K562 (cell line): ENCODE measurements around the gene LZTS3. TPM values are rescaled to one million over a fixed set of nuclear protein-coding genes. Genes with fewer than 3 reads are reported as not detected.

Experiments
- ATAC-seq: fragments of 200-7000 bp; cut with Tn5 transposase; 3 replicates; pipeline ENCODE4 v1.9.1; 2020; ENCODE audit warnings: moderate library complexity
- BruUV-seq: library from RNA; stranded (reverse); fragments of 400-500 nt; replicated peaks from 2 replicates; lab custom pipeline; 2021; lab: Mats Ljungman, UMichigan
- CTCF ChIA-PET: fragments of 300-600 bp; formaldehyde crosslinking; extraction: SDS; loops from one replicate; lab custom pipeline; 2021; ENCODE audit warnings: low intra/inter-chr PET ratio; lab: Yijun Ruan, JAX
- POLR2A ChIA-PET: fragments of 300-600, 350-650 bp; sonication (Branson Sonifier 250); formaldehyde crosslinking; extraction: SDS; loops from one replicate; lab custom pipeline; 2021; ENCODE audit warnings: antibody characterized with exemption, inconsistent platforms; lab: Yijun Ruan, JAX
- DNase-seq, 4 experiments: peaks; one replicate each; pipeline versions ENCODE4 v3.0.0 to v3.0.0-alpha.2; 2011 to 2018; ENCODE audit warnings: low spot score in 3 of 4, mixed read lengths in 3 of 4; ENCODE audit errors: extremely low read depth in 1 of 4
- FAIRE-seq: peaks from 2 replicates; lab custom pipeline; 2011; peaks lifted over from hg19 to GRCh38; lab: Jason Lieb, UNC
- H2AFZ ChIP-seq: 2 replicates; pipeline ENCODE4 v1.6.0; 2011; ENCODE audit warnings: low read depth, low read length, control low read depth, inconsistent platforms
- H3K27ac ChIP-seq: fragments of 200-600 bp; 3 replicates; pipeline ENCODE4 v1.8.0; 2011; ENCODE audit warnings: low read depth, mild to moderate bottlenecking, control low read depth, inconsistent platforms, low read length, moderate library complexity, mixed read lengths; ENCODE audit errors: extremely low read depth
- H3K27me3 ChIP-seq, 2 experiments: fragments of 300-600 bp in 1 of 2; 2 replicates in 1 of 2; 3 replicates in 1 of 2; pipeline versions ENCODE4 v1.6.0 to v1.8.0; 2011; ENCODE audit warnings: inconsistent platforms in 2 of 2, low read length in 2 of 2, mild to moderate bottlenecking in 1 of 2, mixed read lengths in 1 of 2, moderate library complexity in 1 of 2; ENCODE audit not compliant: control insufficient read depth in 2 of 2, insufficient read depth in 2 of 2
- H3K36me3 ChIP-seq: fragments of 300-600 bp; 3 replicates; pipeline ENCODE4 v1.8.0; 2011; ENCODE audit warnings: mild to moderate bottlenecking, low read length, inconsistent platforms; ENCODE audit not compliant: control insufficient read depth, insufficient read depth
- H3K4me1 ChIP-seq, 2 experiments: fragments of 200-600 bp in 1 of 2; replicated peaks in 1 of 2; 2 replicates in 1 of 2; 3 replicates in 1 of 2; pipeline versions ENCODE4 v1.5.1 to v1.8.0; 2011; ENCODE audit warnings: inconsistent platforms in 2 of 2, low read length in 2 of 2, mild to moderate bottlenecking in 1 of 2, mixed read lengths in 1 of 2, moderate library complexity in 1 of 2; ENCODE audit not compliant: control insufficient read depth in 2 of 2, insufficient read depth in 2 of 2
- H3K4me2 ChIP-seq: 2 replicates; pipeline ENCODE4 v1.6.1; 2011; ENCODE audit warnings: low read length, control low read depth, inconsistent platforms, mixed read lengths; ENCODE audit not compliant: insufficient read depth
- H3K4me3 ChIP-seq: fragments of 200-600 bp; sonication (generic), shearing (Covaris generic); 2 replicates; pipeline ENCODE4 v1.5.1; 2016; ENCODE audit warnings: control low read depth, inconsistent platforms
- H3K79me2 ChIP-seq: fragments of 200-600 bp; 3 replicates; pipeline ENCODE4 v1.8.0; 2011; ENCODE audit warnings: low read length, inconsistent platforms; ENCODE audit not compliant: control insufficient read depth, insufficient read depth
- H3K9ac ChIP-seq, 2 experiments: 2 replicates each; pipeline versions ENCODE4 v1.6.0 to v1.6.1; 2011; ENCODE audit warnings: low read depth in 2 of 2, low read length in 2 of 2, control low read depth in 1 of 2, inconsistent platforms in 1 of 2, mild to moderate bottlenecking in 1 of 2, mixed read lengths in 1 of 2; ENCODE audit not compliant: insufficient read depth in 1 of 2
- H3K9me1 ChIP-seq: one replicate; pipeline ENCODE4 v1.6.0; 2011; ENCODE audit warnings: inconsistent platforms, mild to moderate bottlenecking, low read length, moderate library complexity; ENCODE audit not compliant: control insufficient read depth, insufficient read depth
- H3K9me3 ChIP-seq: replicated peaks from 2 replicates; pipeline ENCODE4 v1.5.1; 2011; ENCODE audit warnings: low read depth, low read length, inconsistent platforms; ENCODE audit not compliant: control insufficient read depth, insufficient read depth
- H4K20me1 ChIP-seq: replicated peaks from 2 replicates; pipeline ENCODE4 v1.6.1; 2011; ENCODE audit warnings: low read length, inconsistent platforms, mixed read lengths; ENCODE audit not compliant: control insufficient read depth, insufficient read depth
- ASH1L ChIP-seq: fragments of 450-650 bp; IDR thresholded peaks from 2 replicates; pipeline ENCODE4 v1.6.1; 2018; ENCODE audit warnings: borderline replicate concordance, mild to moderate bottlenecking, low read depth; ENCODE audit not compliant: partially characterized antibody
- CBFA2T2 ChIP-seq: fragments of 450-650 bp; conservative IDR thresholded peaks from 2 replicates; pipeline ENCODE4 v1.6.1; 2017; ENCODE audit warnings: mild to moderate bottlenecking
- KDM1A ChIP-seq, 2 experiments: fragments of 450-650 bp; IDR thresholded peaks; 2 replicates each; pipeline ENCODE4 v1.6.1; 2016; ENCODE audit warnings: mild to moderate bottlenecking in 2 of 2
- MCM2 ChIP-seq: fragments of 450-650 bp; IDR thresholded peaks from 2 replicates; pipeline ENCODE4 v1.6.1; 2017; ENCODE audit warnings: low read depth, mild to moderate bottlenecking
- RHOXF2B ChIP-seq: fragments of 250-450 bp; sonication (Bioruptor Pico); conservative IDR thresholded peaks from 2 replicates; pipeline ENCODE4 v1.5.1; 2021
- SMAD1 ChIP-seq: fragments of 150-350 bp; IDR thresholded peaks from 2 replicates; pipeline ENCODE4 v1.6.1; 2014; ENCODE audit warnings: low read length, low read depth; ENCODE audit not compliant: partially characterized antibody
- ZEB2 ChIP-seq: fragments of 450-650 bp; IDR thresholded peaks from 2 replicates; pipeline ENCODE4 v1.6.1; 2016
- ZNF12 ChIP-seq: sonication (generic); formaldehyde crosslinking; IDR thresholded peaks from 2 replicates; pipeline ENCODE4 v1.4.0; 2020; ENCODE audit warnings: mild to moderate bottlenecking, missing genetic modification reagents
- ZNF79 ChIP-seq: fragments of 250-450 bp; sonication (Bioruptor Pico); IDR thresholded peaks from 2 replicates; pipeline ENCODE4 v1.4.0; 2020; ENCODE audit warnings: low read depth, mild to moderate bottlenecking, moderate library complexity
- WGBS: fragments of 100-300 bp; shearing (Covaris generic); methylation state at CpG from one replicate; pipeline ENCODE4 v1.1.6; 2016; ENCODE audit warnings: low coverage, mixed read lengths; ENCODE audit not compliant: insufficient coverage; ENCODE audit errors: missing lambda C conversion rate; 5-methylcytosine and 5-hydroxymethylcytosine counted together
- in situ Hi-C: fragments of 300-500 bp; cut with MboI; formaldehyde crosslinking; loops from 4 replicates; pipeline ENCODE4 v1.15.0; 2018; ENCODE audit warnings: inconsistent platforms, mixed read lengths
- intact Hi-C: fragments of 100-400 bp; cut with micrococcal nuclease; formaldehyde crosslinking; loops from 2 replicates; pipeline ENCODE4 v1.14.2; 2022
- polyA plus RNA-seq, 8 experiments: library from polyadenylated mRNA; depleted of rRNA in 4 of 8; stranded (reverse) in 5 of 8; unstranded in 3 of 8; fragments of >200 nt; fragmentation: Nextera tagmentation in 2 of 8; fragmentation: Illumina TruSeq in 1 of 8; extraction: Ambion mirVana in 2 of 8; extraction: Trizol in 1 of 8; gene quantifications; 2 replicates each; pipeline versions ENCODE4 v1.2.1 to v1.2.3, GENCODE V29; 2011 to 2014; ENCODE audit warnings: inconsistent platforms in 1 of 8, missing spikeins in 1 of 8
- total RNA-seq, 7 experiments: library from RNA; depleted of rRNA in 6 of 7; stranded (reverse); fragments of >200 nt in 6 of 7; fragmentation: Illumina TruSeq in 2 of 7; extraction: Trizol in 2 of 7; gene quantifications; 2 replicates each; pipeline versions ENCODE4 v1.2.1 to v1.2.3, GENCODE V29; 2011 to 2021; ENCODE audit warnings: low replicate concordance in 1 of 7
- TF ChIP-seq, protein P1 (sequence below): fragments of 250-450 bp; sonication (Bioruptor Pico); IDR thresholded peaks from 2 replicates; pipeline ENCODE4 v1.8.0; 2021; ENCODE audit warnings: moderate library complexity, mild to moderate bottlenecking, inconsistent platforms
- TF ChIP-seq, protein P2 (sequence below): fragments of 250-450 bp; sonication (Bioruptor Pico); IDR thresholded peaks from 2 replicates; pipeline ENCODE4 v1.8.0; 2022; ENCODE audit warnings: inconsistent platforms
- TF ChIP-seq, protein P3 (sequence below): fragments of 250-450 bp; sonication (Bioruptor Pico); IDR thresholded peaks from 2 replicates; pipeline ENCODE4 v1.5.0; 2021

The LZTS3 gene
- total and polyA plus RNA-seq, 9 of the 15 experiments (the other 6 are each of a cell fraction or from before 2014, with no cell fraction given), result 0.07 to 2.9 (median 2.0) TPM

DNA sequence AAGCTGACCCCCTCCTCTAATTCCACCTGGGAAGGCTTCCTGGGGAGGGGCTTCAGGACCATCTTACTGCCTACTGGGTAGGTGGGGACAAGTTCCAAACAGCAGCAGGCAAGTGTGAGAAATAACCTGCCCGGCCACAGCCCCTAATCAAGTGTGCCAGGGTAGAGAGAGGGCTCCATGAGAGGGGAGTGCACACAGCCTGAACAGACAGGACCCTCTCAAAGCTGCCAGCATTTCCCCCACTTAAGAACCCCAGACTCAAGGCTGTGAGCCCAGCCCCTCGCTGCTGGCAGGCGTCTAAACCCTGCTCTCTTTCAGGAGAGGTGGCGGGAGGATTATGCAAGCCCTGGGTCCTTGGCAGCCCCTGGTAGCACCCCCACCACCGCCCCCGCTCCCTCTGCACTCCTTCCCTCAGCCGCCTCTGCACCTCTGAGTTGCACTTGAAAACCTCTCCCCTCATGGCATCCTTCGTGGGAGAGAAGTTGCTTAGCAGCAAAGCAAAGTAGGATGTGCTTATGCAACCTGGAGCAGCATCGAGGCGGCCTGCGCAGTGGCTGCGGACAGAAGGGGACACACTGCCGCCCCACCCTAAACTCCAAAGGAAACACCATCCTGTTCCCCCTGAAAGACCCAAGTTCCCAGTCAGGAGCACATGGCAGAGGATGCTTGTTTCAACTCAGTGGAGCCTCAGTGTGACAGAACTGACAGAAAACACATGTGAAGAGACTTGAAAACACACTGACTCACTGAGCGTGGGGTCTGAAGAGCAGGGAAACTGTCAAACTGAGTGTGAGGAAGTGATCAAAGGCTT lies 20.7 kb upstream of the LZTS3 start:
- Histone ChIP-seq H4K20me1 (no peaks in the 10 kb centered on the region), H3K4me1 (peaks cover 0 to 5% of the 10 kb centered on the region in 2 experiments; a peak in 1 of 5 replicates), H3K27me3 (no peaks in the 10 kb centered on the region), H3K27ac (no peak overlapping the region), H3K9me3 (no peaks in the 10 kb centered on the region), H3K9ac (no peak overlapping the region), H2AFZ (no peak overlapping the region), H3K36me3 (peaks cover 69% of the 10 kb centered on the region; the same call in 2 of the 3 replicates), H3K79me2 (no peaks in the 10 kb centered on the region), H3K9me1 (no peaks in the 10 kb centered on the region), H3K4me2 (no peak overlapping the region), H3K4me3 (no peak overlapping the region)
- POLR2A ChIA-PET, result interaction anchor here (0.7 kb wide), 1 partner anchor 8 kb away, joined by 4 read pairs; no protein-coding TSS in a partner anchor
- TF ChIP-seq ASH1L (no peak), SMAD1 (no peak), RHOXF2B (CRISPR knock-in tag) (no peak), MCM2 (no peak), ZNF79 (CRISPR knock-in tag) (no peak), ZEB2 (no peak), KDM1A (IDR thresholded peaks at IDR 0.05) (no peak), ZNF12 (CRISPR knock-in tag) (no peak), CBFA2T2 (no peak)
- TF ChIP-seq, protein P1, sequence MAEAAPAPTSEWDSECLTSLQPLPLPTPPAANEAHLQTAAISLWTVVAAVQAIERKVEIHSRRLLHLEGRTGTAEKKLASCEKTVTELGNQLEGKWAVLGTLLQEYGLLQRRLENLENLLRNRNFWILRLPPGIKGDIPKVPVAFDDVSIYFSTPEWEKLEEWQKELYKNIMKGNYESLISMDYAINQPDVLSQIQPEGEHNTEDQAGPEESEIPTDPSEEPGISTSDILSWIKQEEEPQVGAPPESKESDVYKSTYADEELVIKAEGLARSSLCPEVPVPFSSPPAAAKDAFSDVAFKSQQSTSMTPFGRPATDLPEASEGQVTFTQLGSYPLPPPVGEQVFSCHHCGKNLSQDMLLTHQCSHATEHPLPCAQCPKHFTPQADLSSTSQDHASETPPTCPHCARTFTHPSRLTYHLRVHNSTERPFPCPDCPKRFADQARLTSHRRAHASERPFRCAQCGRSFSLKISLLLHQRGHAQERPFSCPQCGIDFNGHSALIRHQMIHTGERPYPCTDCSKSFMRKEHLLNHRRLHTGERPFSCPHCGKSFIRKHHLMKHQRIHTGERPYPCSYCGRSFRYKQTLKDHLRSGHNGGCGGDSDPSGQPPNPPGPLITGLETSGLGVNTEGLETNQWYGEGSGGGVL (CRISPR knock-in tag), result no peak
- TF ChIP-seq, protein P2, sequence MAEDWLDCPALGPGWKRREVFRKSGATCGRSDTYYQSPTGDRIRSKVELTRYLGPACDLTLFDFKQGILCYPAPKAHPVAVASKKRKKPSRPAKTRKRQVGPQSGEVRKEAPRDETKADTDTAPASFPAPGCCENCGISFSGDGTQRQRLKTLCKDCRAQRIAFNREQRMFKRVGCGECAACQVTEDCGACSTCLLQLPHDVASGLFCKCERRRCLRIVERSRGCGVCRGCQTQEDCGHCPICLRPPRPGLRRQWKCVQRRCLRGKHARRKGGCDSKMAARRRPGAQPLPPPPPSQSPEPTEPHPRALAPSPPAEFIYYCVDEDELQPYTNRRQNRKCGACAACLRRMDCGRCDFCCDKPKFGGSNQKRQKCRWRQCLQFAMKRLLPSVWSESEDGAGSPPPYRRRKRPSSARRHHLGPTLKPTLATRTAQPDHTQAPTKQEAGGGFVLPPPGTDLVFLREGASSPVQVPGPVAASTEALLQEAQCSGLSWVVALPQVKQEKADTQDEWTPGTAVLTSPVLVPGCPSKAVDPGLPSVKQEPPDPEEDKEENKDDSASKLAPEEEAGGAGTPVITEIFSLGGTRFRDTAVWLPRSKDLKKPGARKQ, result no peak
- TF ChIP-seq, protein P3, sequence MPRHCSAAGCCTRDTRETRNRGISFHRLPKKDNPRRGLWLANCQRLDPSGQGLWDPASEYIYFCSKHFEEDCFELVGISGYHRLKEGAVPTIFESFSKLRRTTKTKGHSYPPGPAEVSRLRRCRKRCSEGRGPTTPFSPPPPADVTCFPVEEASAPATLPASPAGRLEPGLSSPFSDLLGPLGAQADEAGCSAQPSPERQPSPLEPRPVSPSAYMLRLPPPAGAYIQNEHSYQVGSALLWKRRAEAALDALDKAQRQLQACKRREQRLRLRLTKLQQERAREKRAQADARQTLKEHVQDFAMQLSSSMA (CRISPR knock-in tag), result no peak
- FAIRE-seq (no peak), ATAC-seq (no peak), DNase-seq (no peak)
- CTCF ChIA-PET, result no interaction called here
- in situ Hi-C loops, result no loop called here
- intact Hi-C loops, result no loop called here
- WGBS, result 98% methylated on average over 12 of the region's 14 CpGs
- no TSS peak for BruUV-seq
